ENCODE data around the gene ARL11. TPM values are rescaled to one million over a fixed set of nuclear protein-coding genes. Genes with fewer than 3 reads are reported as not detected.

The ARL11 gene
- total RNA-seq, 2 experiments from 2014 or later, result 0.62 to 0.72 TPM

GRCh38 chr13:49620170-49620621 lies 8.1 kb upstream of the ARL11 start:
- Mint-ChIP-seq H3K27ac (no peak overlapping the region), H3K4me1 (ENCODE audit: low read depth) (peaks cover 3% of the 10 kb centered on the region), H3K36me3 (ENCODE audit: low read depth) (no peaks in the 10 kb centered on the region), H3K27me3 (ENCODE audit: low read depth) (peaks cover 4% of the 10 kb centered on the region), H3K4me3 (no peak overlapping the region), H3K9me3 (no peaks in the 10 kb centered on the region)
- intact Hi-C loops (cut with micrococcal nuclease), result no loop called here
- DNase-seq, result peak; percentile 14
- CTCF ChIA-PET, result no interaction called here

- Mint-ChIP-seq H3K36me3 (ENCODE audit: low read depth) (no peaks in the 10 kb centered on the region), H3K27ac (no peak overlapping the region), H3K9me3 (no peaks in the 10 kb centered on the region), H3K27me3 (ENCODE audit: low read depth) (peaks cover 4% of the 10 kb centered on the region), H3K4me1 (ENCODE audit: low read depth) (peaks cover 3% of the 10 kb centered on the region), H3K4me3 (no peak overlapping the region)
- CTCF ChIA-PET, result no interaction called here
- intact Hi-C loops (cut with micrococcal nuclease), result no loop called here
- DNase-seq, result no peak
Measured at GRCh38 chr13:49622174-49622946, 5.9 kb upstream of the ARL11 start.

GRCh38 chr13:49624229-49624628 lies 4.1 kb upstream of the ARL11 start:
- Mint-ChIP-seq H3K4me3 (no peak overlapping the region), H3K27ac (no peak overlapping the region), H3K4me1 (ENCODE audit: low read depth) (peaks cover 17% of the 10 kb centered on the region), H3K9me3 (no peaks in the 10 kb centered on the region), H3K36me3 (ENCODE audit: low read depth) (no peaks in the 10 kb centered on the region), H3K27me3 (ENCODE audit: low read depth) (no peaks in the 10 kb centered on the region)
- intact Hi-C loops (cut with micrococcal nuclease), result no loop called here
- CTCF ChIA-PET, result interaction anchor here (0.5 to 1.6 kb wide), 2 partner anchors 12 to 14 kb away, joined by 3 to 4 read pairs; no protein-coding TSS in a partner anchor
- DNase-seq, result no peak

- no peaks in the 10 kb centered on the region for H3K9me3 Mint-ChIP-seq
- CTCF ChIA-PET, result no interaction called here
Measured at GRCh38 chr13:49625392-49626079, 2.8 kb upstream of the ARL11 start.

GRCh38 chr13:49629196-49629938 lies 1.1 kb downstream of the ARL11 start:
- DNase-seq, result no peak
- Mint-ChIP-seq H3K36me3 (ENCODE audit: low read depth) (no peaks in the 10 kb centered on the region), H3K27ac (no peak overlapping the region), H3K4me1 (ENCODE audit: low read depth) (peaks cover 15% of the 10 kb centered on the region), H3K9me3 (no peaks in the 10 kb centered on the region), H3K4me3 (peak overlapping the region; percentile 77), H3K27me3 (ENCODE audit: low read depth) (no peaks in the 10 kb centered on the region)
- CTCF ChIA-PET, result interaction anchor here (1.5 kb wide), 1 partner anchor 15 kb away, joined by 3 read pairs; no protein-coding TSS in a partner anchor
- intact Hi-C loops (cut with micrococcal nuclease), result no loop called here

More at GRCh38 chr13:49625392-49626079, 2.8 kb upstream of the ARL11 start:
- Mint-ChIP-seq H3K27ac (no peak overlapping the region), H3K27me3 (ENCODE audit: low read depth) (no peaks in the 10 kb centered on the region), H3K4me1 (ENCODE audit: low read depth) (peaks cover 15% of the 10 kb centered on the region), H3K36me3 (ENCODE audit: low read depth) (no peaks in the 10 kb centered on the region), H3K4me3 (no peak overlapping the region)
- intact Hi-C loops (cut with micrococcal nuclease), result no loop called here
- no peak for DNase-seq

DNA sequence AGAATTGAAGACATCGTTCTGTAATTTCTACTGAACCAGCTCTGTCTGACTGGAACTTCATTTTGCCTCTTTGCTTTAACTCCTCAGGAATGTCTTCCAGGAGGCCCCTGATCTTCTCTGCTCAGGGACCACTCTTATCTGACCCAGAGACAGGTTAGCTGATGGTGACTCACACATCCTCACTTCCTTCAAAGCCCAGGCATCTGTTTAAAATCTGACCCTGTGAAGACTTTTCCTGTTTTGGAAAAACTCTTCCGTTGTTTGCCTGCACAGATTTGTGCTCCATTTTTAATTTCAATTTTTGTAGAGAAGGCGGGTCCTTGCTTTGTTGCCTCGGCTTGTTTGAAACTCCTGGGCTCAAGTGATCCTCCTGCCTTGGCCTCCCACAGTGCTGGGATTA lies 1.6 kb downstream of the ARL11 start:
- Mint-ChIP-seq H3K27ac (no peak overlapping the region), H3K36me3 (ENCODE audit: low read depth) (no peaks in the 10 kb centered on the region), H3K9me3 (no peaks in the 10 kb centered on the region), H3K27me3 (ENCODE audit: low read depth) (no peaks in the 10 kb centered on the region), H3K4me1 (ENCODE audit: low read depth) (peaks cover 15% of the 10 kb centered on the region), H3K4me3 (no peak overlapping the region)
- intact Hi-C loops (cut with micrococcal nuclease), result no loop called here
- no peak for DNase-seq
- CTCF ChIA-PET, result no interaction called here

DNA sequence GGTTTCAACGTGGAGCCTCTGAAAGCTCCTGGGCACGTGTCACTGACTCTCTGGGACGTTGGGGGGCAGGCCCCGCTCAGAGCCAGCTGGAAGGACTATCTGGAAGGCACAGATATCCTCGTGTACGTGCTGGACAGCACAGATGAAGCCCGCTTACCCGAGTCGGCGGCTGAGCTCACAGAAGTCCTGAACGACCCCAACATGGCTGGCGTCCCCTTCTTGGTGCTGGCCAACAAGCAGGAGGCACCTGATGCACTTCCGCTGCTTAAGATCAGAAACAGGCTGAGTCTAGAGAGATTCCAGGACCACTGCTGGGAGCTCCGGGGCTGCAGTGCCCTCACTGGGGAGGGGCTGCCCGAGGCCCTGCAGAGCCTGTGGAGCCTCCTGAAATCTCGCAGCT lies 2.3 kb downstream of the ARL11 start:
- Mint-ChIP-seq H3K36me3 (ENCODE audit: low read depth) (no peaks in the 10 kb centered on the region), H3K9me3 (no peaks in the 10 kb centered on the region), H3K27me3 (ENCODE audit: low read depth) (no peaks in the 10 kb centered on the region), H3K4me3 (no peak overlapping the region), H3K4me1 (ENCODE audit: low read depth) (peaks cover 18% of the 10 kb centered on the region), H3K27ac (no peak overlapping the region)
- DNase-seq, result no peak
- intact Hi-C loops (cut with micrococcal nuclease), result no loop called here
- CTCF ChIA-PET, result no interaction called here

GRCh38 chr13:49632156-49632555 lies 3.8 kb downstream of the ARL11 start:
- Mint-ChIP-seq H3K27me3 (ENCODE audit: low read depth) (no peaks in the 10 kb centered on the region), H3K9me3 (no peaks in the 10 kb centered on the region), H3K4me3 (no peak overlapping the region), H3K36me3 (ENCODE audit: low read depth) (no peaks in the 10 kb centered on the region), H3K4me1 (ENCODE audit: low read depth) (peaks cover 22% of the 10 kb centered on the region), H3K27ac (no peak overlapping the region)
- intact Hi-C loops (cut with micrococcal nuclease), result no loop called here
- no peak for DNase-seq
- CTCF ChIA-PET, result interaction anchor here (0.7 kb wide), 1 partner anchor 120 kb away, joined by 3 read pairs; no protein-coding TSS in a partner anchor

- Mint-ChIP-seq H3K9me3 (no peaks in the 10 kb centered on the region), H3K27ac (no peak overlapping the region), H3K27me3 (ENCODE audit: low read depth) (no peaks in the 10 kb centered on the region), H3K4me1 (ENCODE audit: low read depth) (peaks cover 11% of the 10 kb centered on the region), H3K4me3 (no peak overlapping the region), H3K36me3 (ENCODE audit: low read depth) (no peaks in the 10 kb centered on the region)
- no peak for DNase-seq
- intact Hi-C loops (cut with micrococcal nuclease), result no loop called here
- CTCF ChIA-PET, result interaction anchor here (1.0 kb wide), 1 partner anchor 212 kb away, joined by 3 read pairs; no protein-coding TSS in a partner anchor
Measured at GRCh38 chr13:49633710-49634109, 5.4 kb downstream of the ARL11 start.

GRCh38 chr13:49635599-49636433 lies 7.5 kb downstream of the ARL11 start:
- H3K4me3 Mint-ChIP-seq, result peak overlapping the region; percentile 49
- peak overlapping the region; percentile 34 for H3K27ac Mint-ChIP-seq
- no peaks in the 10 kb centered on the region for H3K36me3 Mint-ChIP-seq (ENCODE audit: low read depth)
- CTCF ChIA-PET, result no interaction called here
- intact Hi-C loops (cut with micrococcal nuclease), result no loop called here
- peak; percentile 38 for DNase-seq
- no peaks in the 10 kb centered on the region for H3K27me3 Mint-ChIP-seq (ENCODE audit: low read depth)
- H3K4me1 Mint-ChIP-seq (ENCODE audit: low read depth), result peaks cover 7% of the 10 kb centered on the region
- H3K9me3 Mint-ChIP-seq, result no peaks in the 10 kb centered on the region

DNA sequence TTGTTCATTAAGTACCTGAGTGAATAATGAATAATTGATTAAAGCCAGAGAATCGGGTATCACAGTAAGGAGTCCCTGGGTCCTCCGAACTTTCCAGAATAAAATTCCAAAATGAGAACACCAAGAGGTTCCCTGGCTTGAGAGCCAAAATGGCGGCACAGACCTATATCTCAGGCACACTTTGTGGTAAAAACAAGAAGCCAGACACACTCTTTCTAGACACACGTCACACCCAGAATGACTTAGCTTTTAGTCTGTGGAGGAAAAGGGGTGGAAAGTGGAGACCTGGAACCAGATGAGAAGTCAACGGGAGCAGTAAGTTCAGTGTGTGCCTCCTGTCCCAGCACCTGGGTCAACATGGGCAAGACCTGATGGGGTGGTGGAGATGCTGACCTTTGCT lies 8.4 kb downstream of the ARL11 start:
- intact Hi-C loops (cut with micrococcal nuclease), result no loop called here
- no peak for DNase-seq
- H3K27ac Mint-ChIP-seq, result peak overlapping the region; percentile 44
- H3K36me3 Mint-ChIP-seq (ENCODE audit: low read depth), result no peaks in the 10 kb centered on the region
- H3K4me1 Mint-ChIP-seq (ENCODE audit: low read depth), result peaks cover 7% of the 10 kb centered on the region
- no peaks in the 10 kb centered on the region for H3K9me3 Mint-ChIP-seq
- H3K27me3 Mint-ChIP-seq (ENCODE audit: low read depth), result no peaks in the 10 kb centered on the region
- no peak overlapping the region for H3K4me3 Mint-ChIP-seq
- CTCF ChIA-PET, result no interaction called here

All from activated naive CD4-positive, alpha-beta T cell treated with anti-CD3 and anti-CD28 coated beads for 36 hours (primary cell).